GM18517 (cell line): ENCODE results near the gene ACP5.

Experiments
- ATAC-seq: cut with Tn5 transposase; IDR thresholded peaks from one replicate; pipeline ENCODE4 v1.9.1; 2021; ENCODE audit warnings: mild to moderate bottlenecking, moderate library complexity; ENCODE audit not compliant: unreplicated experiment

Gene ACP5

GRCh38 chr19:11549386-11549953, 28.0 kb downstream of the ACP5 start:
- ATAC-seq: no peak

- no peak for ATAC-seq
Measured at GRCh38 chr19:11547929-11548700, 29.3 kb downstream of the ACP5 start.

GRCh38 chr19:11541238-11541637, 36.2 kb downstream of the ACP5 start:
- ATAC-seq: no peak

GRCh38 chr19:11540645-11541044, 36.8 kb downstream of the ACP5 start:
- no peak for ATAC-seq

GRCh38 chr19:11539495-11540365, 37.7 kb downstream of the ACP5 start:
- ATAC-seq: no peak

GRCh38 chr19:11538232-11539036, 39.0 kb downstream of the ACP5 start, which contains the start of gene CNN1:
Gene CNN1 (plus strand): TSS chr19:11538851. CDS start chr19:11538928, 77 bp downstream.
- ATAC-seq: no peak

GRCh38 chr19:11535792-11536595, 41.5 kb downstream of the ACP5 start:
- ATAC-seq: peak; percentile 57

- ATAC-seq: no peak
Measured at GRCh38 chr19:11534948-11535347, 42.5 kb downstream of the ACP5 start.

- no peak for ATAC-seq
Measured at GRCh38 chr19:11534538-11534937, 42.9 kb downstream of the ACP5 start.

GRCh38 chr19:11530432-11530831, 47.0 kb downstream of the ACP5 start:
- no peak for ATAC-seq

- ATAC-seq: peak; percentile 94
Measured at GRCh38 chr19:11528551-11529341, 48.7 kb downstream of the ACP5 start, which contains the start of gene ECSIT. Gene ECSIT (minus strand): TSS chr19:11529134. CDS start chr19:11519170, 9,964 bp downstream.
